Vagina (tissue), 2 donors: ENCODE results near the gene C21orf91.

ENCODE experiments used
- CTCF ChIP-seq, 3 experiments: fragments of 450-650 bp in 2 of 3; fragments of 200-600 bp in 1 of 3; sonication (generic) in 1 of 3; IDR thresholded peaks; one replicate each; pipeline ENCODE4 v1.5.1; 2017 to 2019; ENCODE audit warnings: antibody characterized with exemption in 3 of 3, mild to moderate bottlenecking in 2 of 3, moderate library complexity in 2 of 3
- POLR2A ChIP-seq, 2 donors: fragments of 450-650 bp; IDR thresholded peaks; one replicate each; pipeline ENCODE4 v1.6.1; 2017; ENCODE audit warnings: antibody characterized with exemption in 2 of 2, mild to moderate bottlenecking in 2 of 2, moderate library complexity in 2 of 2
- POLR2AphosphoS5 ChIP-seq, 2 donors: sonication (generic); formaldehyde crosslinking; IDR thresholded peaks; one replicate each; pipeline ENCODE4 v1.9.0; 2017; ENCODE audit warnings: antibody characterized with exemption in 2 of 2, mild to moderate bottlenecking in 2 of 2, low read depth in 1 of 2; ENCODE audit not compliant: insufficient read depth in 1 of 2

GRCh38 chr21:17783003-17783402, 36.2 kb downstream of the C21orf91 start:
- no peak for TF ChIP-seq CTCF (IDR thresholded peaks at IDR 0.05)
- TF ChIP-seq POLR2A (IDR thresholded peaks at IDR 0.05): no peak
- TF ChIP-seq POLR2AphosphoS5 (IDR thresholded peaks at IDR 0.05; ENCODE audit: insufficient read depth in 1 of 2, low read depth in 1 of 2): no peak
